ENCODE measurements around the gene PAPOLA.

GRCh38 chr14:96602186-96602585 lies 100.0 kb downstream of the PAPOLA start:
- TF ChIP-seq CTCF (IDR thresholded peaks at IDR 0.05), result no peak
- TF ChIP-seq POLR2A (IDR thresholded peaks at IDR 0.05), result no peak

All from thyroid gland (tissue), 4 donors.